GM18907 (cell line): ENCODE data around the gene BET1.

Source experiments
- ATAC-seq: cut with Tn5 transposase; IDR thresholded peaks from one replicate; pipeline ENCODE4 v1.9.1; 2021; ENCODE audit warnings: mild to moderate bottlenecking, moderate library complexity; ENCODE audit not compliant: unreplicated experiment

BET1 gene

GRCh38 chr7:93960986-93961385 is 43.2 kb downstream of the BET1 start:
- ATAC-seq, result no peak

- ATAC-seq, result no peak
Measured at GRCh38 chr7:93958651-93959050, 45.5 kb downstream of the BET1 start.

- ATAC-seq, result no peak
Measured at GRCh38 chr7:93958216-93958615, 45.9 kb downstream of the BET1 start.

GRCh38 chr7:93957767-93958166 is 46.4 kb downstream of the BET1 start:
- ATAC-seq, result no peak

- ATAC-seq, result peak; percentile 91
Measured at GRCh38 chr7:93955304-93955703, 48.9 kb downstream of the BET1 start.

GRCh38 chr7:93949423-93949822 is 54.7 kb downstream of the BET1 start:
- ATAC-seq, result no peak

GRCh38 chr7:93948873-93949272 is 55.3 kb downstream of the BET1 start:
- ATAC-seq, result no peak

- ATAC-seq, result no peak
Measured at GRCh38 chr7:93948106-93948505, 56.0 kb downstream of the BET1 start.

- no peak for ATAC-seq
Measured at GRCh38 chr7:93945756-93946535, 58.2 kb downstream of the BET1 start.

- no peak for ATAC-seq
Measured at GRCh38 chr7:93945083-93945482, 59.1 kb downstream of the BET1 start.

GRCh38 chr7:93944673-93945072 is 59.5 kb downstream of the BET1 start:
- ATAC-seq, result no peak

- ATAC-seq, result no peak
Measured at GRCh38 chr7:93943816-93944540, 60.2 kb downstream of the BET1 start.
